Upper lobe of right lung (tissue), 1 donor: ENCODE results near the gene ZFR. TPM values are rescaled to one million over a fixed set of nuclear protein-coding genes. Genes with fewer than 3 reads are reported as not detected.

Experiments used
- ATAC-seq: fragments of 200-7000 bp; cut with Tn5 transposase; one replicate; pipeline ENCODE4 v1.9.1; 2020; ENCODE audit warnings: mild to moderate bottlenecking, moderate library complexity
- DNase-seq: peaks from one replicate; pipeline ENCODE4 v3.0.0-alpha.2; 2020
- H3K27ac ChIP-seq: fragments of 200-600 bp; one replicate; pipeline ENCODE4 v1.8.0; 2022
- H3K27me3 ChIP-seq: fragments of 200-600 bp; one replicate; pipeline ENCODE4 v1.8.0; 2022; ENCODE audit warnings: mild to moderate bottlenecking
- H3K36me3 ChIP-seq: fragments of 200-600 bp; one replicate; pipeline ENCODE4 v1.8.0; 2022
- H3K4me1 ChIP-seq: fragments of 200-600 bp; one replicate; pipeline ENCODE4 v1.8.0; 2022
- H3K4me3 ChIP-seq: fragments of 200-600 bp; one replicate; pipeline ENCODE4 v1.8.0; 2022; ENCODE audit warnings: mild to moderate bottlenecking
- H3K9me3 ChIP-seq: fragments of 200-600 bp; one replicate; pipeline ENCODE4 v1.8.0; 2022
- intact Hi-C: fragments of 100-400 bp; cut with DNase I; formaldehyde crosslinking; loops from one replicate; pipeline ENCODE4 v1.11.0; 2022
- microRNA-seq: library from miRNA; unstranded; fragments of <30 nt; microRNA quantifications from one replicate; pipeline ENCODE4 v1.2.0, GENCODE V29; 2020; ENCODE audit warnings: borderline microRNAs expressed
- total RNA-seq: library from RNA; stranded (reverse); fragmentation: NEBNext Ultra II Directional; extraction: Animal tissue kit (Norgen Biotek cat#: 25700); gene quantifications from one replicate; pipeline ENCODE4 v1.2.1, GENCODE V29; 2021
- TF ChIP-seq, protein P1 (sequence below): fragments of 200-600 bp; IDR thresholded peaks from one replicate; pipeline ENCODE4 v1.8.0; 2022; ENCODE audit warnings: antibody characterized with exemption
- donor health status: DM: no; HTN: yes; CAD: no; lungs with severe emphysema.

The ZFR gene
- total RNA-seq, 1 donor from 2014 or later, result 60.4 TPM

DNA sequence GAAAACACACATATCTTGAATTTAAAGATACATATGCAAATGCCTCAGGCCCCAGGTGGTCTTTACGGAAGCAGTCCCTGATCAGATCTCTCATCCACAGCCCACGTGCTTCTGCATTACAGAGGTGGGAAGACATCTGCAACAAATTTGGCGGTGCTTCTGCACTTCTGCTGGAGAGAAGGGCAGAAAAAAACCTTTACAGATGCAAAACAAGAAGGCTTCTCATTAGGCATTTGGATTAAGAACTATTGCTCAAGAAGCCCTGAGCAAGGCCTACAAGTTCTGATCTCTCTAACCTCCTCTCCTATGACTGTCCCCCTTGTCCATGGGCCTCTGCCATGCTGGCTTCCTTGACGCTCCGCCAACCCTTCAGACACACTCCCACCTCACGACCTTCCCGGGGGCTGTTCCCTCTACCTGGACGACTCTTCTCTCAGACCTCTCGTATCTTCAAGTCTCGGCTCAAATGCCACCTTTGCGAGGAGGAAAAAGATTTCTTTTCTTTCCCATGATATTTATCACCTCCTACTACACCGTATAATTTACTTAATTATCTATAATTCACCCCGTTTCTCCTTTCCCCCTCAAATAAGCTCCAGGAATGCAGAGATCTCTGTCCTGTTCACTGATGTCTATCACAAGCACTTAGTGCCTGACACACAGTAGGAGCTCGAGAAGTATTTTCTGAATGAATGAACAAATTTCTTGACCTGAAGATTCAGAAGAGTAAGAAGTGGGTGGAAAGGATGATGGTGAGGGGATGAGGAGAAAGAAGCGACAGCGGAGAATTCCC is 132.9 kb downstream of the ZFR start:
- DNase-seq, result no peak
- peaks cover 41% of the 10 kb centered on the region for H3K4me1 ChIP-seq
- intact Hi-C loops, result no loop called here

DNA sequence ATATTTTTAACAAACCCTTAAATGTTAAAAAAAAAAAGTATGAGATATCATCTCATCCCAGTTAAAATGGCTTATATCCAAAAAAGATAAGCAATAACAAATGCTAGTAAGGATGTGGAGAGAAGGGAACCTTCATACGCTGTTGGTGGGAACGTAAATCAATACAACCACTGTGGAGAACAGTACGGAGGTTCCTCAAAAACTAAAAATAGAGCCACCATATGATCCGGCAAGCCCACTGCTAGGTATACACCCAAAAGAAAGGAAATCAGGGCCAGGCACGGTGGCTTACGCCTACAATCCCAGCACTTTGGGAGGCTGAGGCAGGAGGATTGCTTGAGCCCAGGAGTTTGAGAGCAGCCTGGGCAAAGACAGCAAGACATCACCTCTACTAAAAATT is 134.8 kb downstream of the ZFR start:
- H3K36me3 ChIP-seq, result no peaks in the 10 kb centered on the region
- no peaks in the 10 kb centered on the region for H3K9me3 ChIP-seq
- no peak overlapping the region for H3K4me3 ChIP-seq
- TF ChIP-seq, protein P1, sequence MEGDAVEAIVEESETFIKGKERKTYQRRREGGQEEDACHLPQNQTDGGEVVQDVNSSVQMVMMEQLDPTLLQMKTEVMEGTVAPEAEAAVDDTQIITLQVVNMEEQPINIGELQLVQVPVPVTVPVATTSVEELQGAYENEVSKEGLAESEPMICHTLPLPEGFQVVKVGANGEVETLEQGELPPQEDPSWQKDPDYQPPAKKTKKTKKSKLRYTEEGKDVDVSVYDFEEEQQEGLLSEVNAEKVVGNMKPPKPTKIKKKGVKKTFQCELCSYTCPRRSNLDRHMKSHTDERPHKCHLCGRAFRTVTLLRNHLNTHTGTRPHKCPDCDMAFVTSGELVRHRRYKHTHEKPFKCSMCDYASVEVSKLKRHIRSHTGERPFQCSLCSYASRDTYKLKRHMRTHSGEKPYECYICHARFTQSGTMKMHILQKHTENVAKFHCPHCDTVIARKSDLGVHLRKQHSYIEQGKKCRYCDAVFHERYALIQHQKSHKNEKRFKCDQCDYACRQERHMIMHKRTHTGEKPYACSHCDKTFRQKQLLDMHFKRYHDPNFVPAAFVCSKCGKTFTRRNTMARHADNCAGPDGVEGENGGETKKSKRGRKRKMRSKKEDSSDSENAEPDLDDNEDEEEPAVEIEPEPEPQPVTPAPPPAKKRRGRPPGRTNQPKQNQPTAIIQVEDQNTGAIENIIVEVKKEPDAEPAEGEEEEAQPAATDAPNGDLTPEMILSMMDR, result no peak
- no peak overlapping the region for H3K27ac ChIP-seq
- ATAC-seq, result no peak
- no peaks in the 10 kb centered on the region for H3K27me3 ChIP-seq
- intact Hi-C loops, result no loop called here
- peaks cover 48% of the 10 kb centered on the region for H3K4me1 ChIP-seq
- no peak for DNase-seq

More for the DNA sequence above, 132.9 kb downstream of the ZFR start:
- H3K9me3 ChIP-seq, result no peaks in the 10 kb centered on the region
- H3K27ac ChIP-seq, result peak overlapping the region; percentile 95
- TF ChIP-seq, protein P1, result no peak
- no peaks in the 10 kb centered on the region for H3K36me3 ChIP-seq
- peak overlapping the region; percentile 83 for H3K4me3 ChIP-seq
- H3K27me3 ChIP-seq, result no peaks in the 10 kb centered on the region
- no peak for ATAC-seq

- H3K27me3 ChIP-seq, result no peaks in the 10 kb centered on the region
- H3K36me3 ChIP-seq, result no peaks in the 10 kb centered on the region
- DNase-seq (no peak), ATAC-seq (no peak)
- H3K4me3 ChIP-seq, result no peak overlapping the region
- no peaks in the 10 kb centered on the region for H3K9me3 ChIP-seq
- intact Hi-C loops, result no loop called here
- TF ChIP-seq, protein P1, result no peak
- peak overlapping the region; percentile 20 for H3K27ac ChIP-seq
- H3K4me1 ChIP-seq, result peaks cover 48% of the 10 kb centered on the region
Measured at GRCh38 chr5:32308946-32309345, 135.6 kb downstream of the ZFR start.

GRCh38 chr5:32307769-32308194 is 136.8 kb downstream of the ZFR start:
- DNase-seq, result no peak
- intact Hi-C loops, result no loop called here
- Histone ChIP-seq H3K4me3 (no peak overlapping the region), H3K36me3 (no peaks in the 10 kb centered on the region), H3K27me3 (no peaks in the 10 kb centered on the region), H3K9me3 (no peaks in the 10 kb centered on the region), H3K27ac (no peak overlapping the region), H3K4me1 (peaks cover 55% of the 10 kb centered on the region)
- ATAC-seq, result no peak
- TF ChIP-seq, protein P1, result no peak

- peak; percentile 40 for ATAC-seq
- Histone ChIP-seq H3K27me3 (no peaks in the 10 kb centered on the region), H3K27ac (no peak overlapping the region), H3K36me3 (peaks cover 4% of the 10 kb centered on the region), H3K4me3 (no peak overlapping the region), H3K4me1 (peaks cover 40% of the 10 kb centered on the region), H3K9me3 (no peaks in the 10 kb centered on the region)
- intact Hi-C loops, result no loop called here
- no peak for DNase-seq
- TF ChIP-seq, protein P1, result no peak
Measured at GRCh38 chr5:32304622-32305021, 139.9 kb downstream of the ZFR start.

Small RNA genes within 50 kb of the gene (microRNA-seq; reads per million reads assigned to microRNA genes)
- 2.5 reads per million, percentile 15 among the genes with 10 or more reads in this experiment for gene MIR579

Other genes starting within 250 kb of the ZFR start
- 41.3 TPM for gene MTMR12, start 131.8 kb downstream of the ZFR start, total RNA-seq
- 142 TPM for gene SUB1, start 140.8 kb upstream of the ZFR start, total RNA-seq